Osteoblast (primary cell): ENCODE measurements around the gene MAGEB3. TPM values are rescaled to one million over a fixed set of nuclear protein-coding genes. Genes with fewer than 3 reads are reported as not detected.
A peak's percentile ranks its signal among the peaks of the same experiment; 100 is the strongest.

Experiments
- DNase-seq: peaks from one replicate; pipeline ENCODE4 v3.0.0; 2011; ENCODE audit warnings: low spot score, mixed read lengths; ENCODE audit not compliant: insufficient read length; ENCODE audit errors: missing footprints
- H2AFZ ChIP-seq: 2 replicates; pipeline ENCODE4 v1.6.0; 2011; ENCODE audit warnings: mild to moderate bottlenecking, low read length
- H3K27ac ChIP-seq: 2 replicates; pipeline ENCODE4 v1.5.1; 2011; ENCODE audit warnings: mild to moderate bottlenecking, low read depth, low read length, moderate library complexity
- H3K27me3 ChIP-seq: 2 replicates; pipeline ENCODE4 v1.6.0; 2012; ENCODE audit warnings: mild to moderate bottlenecking, control low read depth, inconsistent platforms, low read length, moderate library complexity; ENCODE audit not compliant: insufficient read depth
- H3K36me3 ChIP-seq: 2 replicates; pipeline ENCODE4 v1.5.1; 2011; ENCODE audit warnings: mild to moderate bottlenecking, low read length, control low read depth, moderate library complexity; ENCODE audit not compliant: insufficient read depth
- H3K4me1 ChIP-seq: 2 replicates; pipeline ENCODE4 v1.5.1; 2011; ENCODE audit warnings: mild to moderate bottlenecking, low read length, control low read depth, moderate library complexity; ENCODE audit not compliant: insufficient read depth
- H3K4me2 ChIP-seq: 2 replicates; pipeline ENCODE4 v1.6.0; 2011; ENCODE audit warnings: mild to moderate bottlenecking, low read length; ENCODE audit not compliant: insufficient read depth
- H3K4me3 ChIP-seq: fragments of 200-600 bp; sonication (generic); 3 replicates; pipeline ENCODE4 v1.5.1; 2012; ENCODE audit warnings: mild to moderate bottlenecking, low read length, inconsistent platforms; ENCODE audit not compliant: insufficient read depth
- H3K79me2 ChIP-seq: 2 replicates; pipeline ENCODE4 v1.6.0; 2012; ENCODE audit warnings: mild to moderate bottlenecking, low read length, control low read depth, inconsistent platforms; ENCODE audit not compliant: insufficient read depth
- H3K9me3 ChIP-seq: 2 replicates; pipeline ENCODE4 v1.5.1; 2011; ENCODE audit warnings: low read depth, low read length, control low read depth
- H4K20me1 ChIP-seq: 2 replicates; pipeline ENCODE4 v1.6.0; 2012; ENCODE audit warnings: mild to moderate bottlenecking, low read length, control low read depth; ENCODE audit not compliant: insufficient read depth
- CTCF ChIP-seq: IDR thresholded peaks from 2 replicates; pipeline ENCODE4 v1.5.1; 2011; ENCODE audit warnings: mild to moderate bottlenecking, low read depth, low read length, moderate library complexity; ENCODE audit errors: extremely low read depth
- total RNA-seq: library from RNA; depleted of rRNA; stranded (reverse); fragments of >200 nt; gene quantifications from 2 replicates; pipeline ENCODE4 v1.2.3, GENCODE V29; 2012

MAGEB3 gene
- total RNA-seq, 1 donor = not detected

- Histone ChIP-seq H3K36me3 (no peaks in the 10 kb centered on the region), H3K4me3 (no peak overlapping the region), H3K79me2 (no peaks in the 10 kb centered on the region), H3K4me1 (peaks cover 15% of the 10 kb centered on the region), H2AFZ (peak overlapping the region; percentile 67), H3K9me3 (no peaks in the 10 kb centered on the region), H3K27me3 (no peaks in the 10 kb centered on the region), H4K20me1 (no peaks in the 10 kb centered on the region), H3K4me2 (peak overlapping the region; percentile 34), H3K27ac (peak overlapping the region; percentile 90)
- no peak for TF ChIP-seq CTCF
- no peak for DNase-seq
Observed at GRCh38 chrX:30283456-30284200, 53.2 kb downstream of the MAGEB3 start.

Other genes with a start within 250 kb of the MAGEB3 start
- not detected in 2 replicates for gene MAGEB2, start 15.1 kb upstream of the MAGEB3 start, total RNA-seq
- gene MAGEB4, start 11.3 kb downstream of the MAGEB3 start, total RNA-seq = not detected in 2 replicates
- gene MAGEB1, start 16.5 kb downstream of the MAGEB3 start, total RNA-seq = not detected in 2 replicates
- gene NR0B1, start 78.7 kb downstream of the MAGEB3 start, total RNA-seq = 0.59 TPM in 1 of 2 replicates, not detected in the other